Suprapubic skin (tissue), 4 donors: ENCODE results near the gene GABRQ. TPM values are rescaled to one million over a fixed set of nuclear protein-coding genes. Genes with fewer than 3 reads are reported as not detected.

Experiments used
- DNase-seq, 2 donors: peaks; one replicate each; pipeline ENCODE4 v3.0.0-alpha.2; 2019; ENCODE audit warnings: low spot score in 2 of 2
- H3K27ac ChIP-seq: fragments of 200-600 bp; sonication (generic); one replicate; pipeline ENCODE4 v1.5.1; 2019
- H3K27me3 ChIP-seq: fragments of 200-600 bp; sonication (generic); one replicate; pipeline ENCODE4 v1.5.1; 2019
- H3K36me3 ChIP-seq: fragments of 200-600 bp; sonication (generic); one replicate; pipeline ENCODE4 v1.5.1; 2019
- H3K4me1 ChIP-seq: fragments of 200-600 bp; sonication (generic); one replicate; pipeline ENCODE4 v1.5.1; 2019
- H3K4me3 ChIP-seq: fragments of 200-600 bp; sonication (generic); one replicate; pipeline ENCODE4 v1.5.1; 2019; ENCODE audit warnings: mild to moderate bottlenecking
- H3K9me3 ChIP-seq: fragments of 200-600 bp; sonication (generic); one replicate; pipeline ENCODE4 v1.5.1; 2019
- CTCF ChIP-seq, 2 donors: fragments of 200-600 bp in 1 of 2; fragments of 450-650 bp in 1 of 2; sonication (generic) in 1 of 2; IDR thresholded peaks; one replicate each; pipeline ENCODE4 v1.5.1; 2016 to 2019; ENCODE audit warnings: antibody characterized with exemption in 2 of 2, mild to moderate bottlenecking in 1 of 2, moderate library complexity in 1 of 2
- EP300 ChIP-seq: sonication (generic); formaldehyde crosslinking; IDR thresholded peaks from one replicate; pipeline ENCODE4 v1.6.1; 2017; ENCODE audit warnings: antibody characterized with exemption
- POLR2A ChIP-seq, 2 donors: fragments of 450-650 bp; IDR thresholded peaks; one replicate each; pipeline ENCODE4 v1.6.1; 2017; ENCODE audit warnings: antibody characterized with exemption in 2 of 2, mild to moderate bottlenecking in 2 of 2, moderate library complexity in 2 of 2
- POLR2AphosphoS5 ChIP-seq, 3 donors: sonication (generic); formaldehyde crosslinking; IDR thresholded peaks; one replicate each; pipeline ENCODE4 v1.6.1; 2017; ENCODE audit warnings: antibody characterized with exemption in 3 of 3
- WGBS: methylation state at CpG from one replicate; pipeline ENCODE4 v1.1.5; 2018; 5-methylcytosine and 5-hydroxymethylcytosine counted together
- total RNA-seq, 4 donors: library from RNA; depleted of rRNA; stranded (reverse); fragments of >200 nt; gene quantifications; one replicate each; pipeline ENCODE4 v1.1.0, GENCODE V29; 2016

Gene GABRQ
- total RNA-seq, 4 donors from 2014 or later, result 0.10 to 0.45 (median 0.34) TPM; not detected in 1

- DNase-seq, result no peak
- TF ChIP-seq EP300 (no peak), POLR2AphosphoS5 (IDR thresholded peaks at IDR 0.05) (no peak), CTCF (IDR thresholded peaks at IDR 0.05) (no peak), POLR2A (IDR thresholded peaks at IDR 0.05) (no peak)
- H3K4me3 ChIP-seq, result no peak overlapping the region
- no peaks in the 10 kb centered on the region for H3K27me3 ChIP-seq
- H3K36me3 ChIP-seq, result no peaks in the 10 kb centered on the region
- H3K27ac ChIP-seq, result no peak overlapping the region
- no peaks in the 10 kb centered on the region for H3K4me1 ChIP-seq
- 83% methylated on average over 12 of the region's 12 CpGs for WGBS
- H3K9me3 ChIP-seq, result no peaks in the 10 kb centered on the region
These were observed 9.3 kb downstream of the GABRQ start for GRCh38 chrX:152646961-152647360.

- TF ChIP-seq EP300 (no peak), POLR2AphosphoS5 (IDR thresholded peaks at IDR 0.05) (no peak)
- DNase-seq, result no peak
- H3K27me3 ChIP-seq, result no peaks in the 10 kb centered on the region
- H3K36me3 ChIP-seq, result no peaks in the 10 kb centered on the region
- H3K4me3 ChIP-seq, result no peak overlapping the region
- H3K27ac ChIP-seq, result no peak overlapping the region
- H3K9me3 ChIP-seq, result no peaks in the 10 kb centered on the region
- WGBS, result 83% methylated on average over 5 of the region's 5 CpGs
- H3K4me1 ChIP-seq, result no peaks in the 10 kb centered on the region
These were observed 10.3 kb downstream of the GABRQ start for GRCh38 chrX:152647978-152648377.

DNA sequence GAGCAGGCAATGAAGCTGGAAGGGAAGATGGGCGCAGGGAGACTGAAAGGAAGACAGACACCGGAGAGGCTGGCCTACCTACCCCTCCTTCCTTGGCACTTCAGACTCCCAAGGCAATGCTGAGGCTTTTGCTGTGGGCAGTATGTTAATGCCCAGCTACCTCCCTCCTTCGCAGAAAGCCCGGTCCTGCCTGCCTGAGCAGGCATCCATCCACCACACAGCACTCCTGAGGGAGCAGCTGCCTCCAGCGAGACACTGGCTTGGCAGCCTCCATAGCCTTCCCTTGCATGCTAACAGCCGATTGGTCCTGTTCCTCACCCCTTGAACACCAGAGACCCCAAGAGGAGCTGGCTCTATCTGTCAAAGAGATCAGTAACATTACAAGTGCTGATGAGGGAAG is 14.4 kb downstream of the GABRQ start:
- Histone ChIP-seq H3K27ac (no peak overlapping the region), H3K36me3 (no peaks in the 10 kb centered on the region), H3K9me3 (no peaks in the 10 kb centered on the region), H3K4me1 (no peaks in the 10 kb centered on the region), H3K27me3 (no peaks in the 10 kb centered on the region), H3K4me3 (no peak overlapping the region)
- TF ChIP-seq POLR2A (IDR thresholded peaks at IDR 0.05), result no peak
- TF ChIP-seq EP300, result no peak
- TF ChIP-seq POLR2AphosphoS5 (IDR thresholded peaks at IDR 0.05), result no peak
- TF ChIP-seq CTCF (IDR thresholded peaks at IDR 0.05), result no peak
- WGBS, result 96% methylated on average over 6 of the region's 6 CpGs
- no peak for DNase-seq

GRCh38 chrX:152652467-152652866 is 14.8 kb downstream of the GABRQ start:
- DNase-seq, result no peak
- Histone ChIP-seq H3K27ac (no peak overlapping the region), H3K36me3 (no peaks in the 10 kb centered on the region), H3K4me3 (no peak overlapping the region), H3K4me1 (no peaks in the 10 kb centered on the region), H3K9me3 (no peaks in the 10 kb centered on the region), H3K27me3 (no peaks in the 10 kb centered on the region)
- no peak for TF ChIP-seq POLR2A (IDR thresholded peaks at IDR 0.05)
- no peak for TF ChIP-seq CTCF (IDR thresholded peaks at IDR 0.05)
- no peak for TF ChIP-seq EP300
- no peak for TF ChIP-seq POLR2AphosphoS5 (IDR thresholded peaks at IDR 0.05)
- WGBS, result 90% methylated on average over 14 of the region's 16 CpGs

- DNase-seq, result no peak
- no peaks in the 10 kb centered on the region for H3K9me3 ChIP-seq
- WGBS, result 79% methylated on average over 4 of the region's 4 CpGs
- H3K36me3 ChIP-seq, result no peaks in the 10 kb centered on the region
- TF ChIP-seq EP300, result no peak
- no peak for TF ChIP-seq POLR2AphosphoS5 (IDR thresholded peaks at IDR 0.05)
- TF ChIP-seq POLR2A (IDR thresholded peaks at IDR 0.05), result no peak
- TF ChIP-seq CTCF (IDR thresholded peaks at IDR 0.05), result no peak
- no peak overlapping the region for H3K4me3 ChIP-seq
- no peaks in the 10 kb centered on the region for H3K27me3 ChIP-seq
- no peaks in the 10 kb centered on the region for H3K4me1 ChIP-seq
- H3K27ac ChIP-seq, result no peak overlapping the region
These were observed 18.4 kb downstream of the GABRQ start for GRCh38 chrX:152656087-152656486.

DNA sequence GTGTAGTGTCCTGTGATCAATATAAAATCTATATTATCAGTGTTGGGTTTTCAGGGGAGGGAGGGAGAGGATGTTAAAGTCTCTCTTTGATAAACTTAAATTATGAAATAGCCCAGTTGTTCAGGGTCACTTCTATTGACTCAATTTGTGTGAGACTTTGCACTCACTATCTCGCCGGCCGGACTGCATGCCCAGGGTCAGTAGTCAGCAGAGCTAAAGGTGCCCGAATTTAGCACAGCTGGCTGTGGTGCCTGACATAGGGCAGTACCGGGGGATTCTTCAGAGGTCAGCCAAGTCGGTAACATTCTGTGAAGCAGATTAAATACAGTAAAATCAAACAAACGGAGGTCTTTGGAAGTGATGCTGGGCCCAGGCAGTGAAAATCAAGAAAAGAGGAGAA is 19.2 kb downstream of the GABRQ start:
- 88% methylated on average over 7 of the region's 7 CpGs for WGBS
- Histone ChIP-seq H3K4me1 (no peaks in the 10 kb centered on the region), H3K9me3 (no peaks in the 10 kb centered on the region), H3K4me3 (no peak overlapping the region), H3K27ac (no peak overlapping the region), H3K27me3 (no peaks in the 10 kb centered on the region), H3K36me3 (no peaks in the 10 kb centered on the region)
- DNase-seq, result no peak
- TF ChIP-seq POLR2A (IDR thresholded peaks at IDR 0.05), result no peak
- no peak for TF ChIP-seq EP300
- TF ChIP-seq POLR2AphosphoS5 (IDR thresholded peaks at IDR 0.05), result no peak
- no peak for TF ChIP-seq CTCF (IDR thresholded peaks at IDR 0.05)
